HFF-Myc (cell line): ENCODE data around the gene PKP3.

Source experiments
- DNase-seq: peaks from one replicate; pipeline ENCODE4 v3.0.0-alpha.2; 2011; ENCODE audit warnings: low read depth; ENCODE audit errors: extremely low read depth
- H3K4me3 ChIP-seq: replicated peaks from 2 replicates; pipeline ENCODE4 v1.5.1; 2011; ENCODE audit warnings: low read depth, mild to moderate bottlenecking, control low read depth, low read length
- TF ChIP-seq, protein P1 (sequence below): IDR thresholded peaks from 2 replicates; pipeline ENCODE4 v1.5.1; 2012; ENCODE audit warnings: mild to moderate bottlenecking, low read depth, low read length, control low read depth; ENCODE audit errors: missing control alignments

The PKP3 gene

GRCh38 chr11:405954-406795 lies 12.2 kb downstream of the PKP3 start:
- TF ChIP-seq, protein P1, sequence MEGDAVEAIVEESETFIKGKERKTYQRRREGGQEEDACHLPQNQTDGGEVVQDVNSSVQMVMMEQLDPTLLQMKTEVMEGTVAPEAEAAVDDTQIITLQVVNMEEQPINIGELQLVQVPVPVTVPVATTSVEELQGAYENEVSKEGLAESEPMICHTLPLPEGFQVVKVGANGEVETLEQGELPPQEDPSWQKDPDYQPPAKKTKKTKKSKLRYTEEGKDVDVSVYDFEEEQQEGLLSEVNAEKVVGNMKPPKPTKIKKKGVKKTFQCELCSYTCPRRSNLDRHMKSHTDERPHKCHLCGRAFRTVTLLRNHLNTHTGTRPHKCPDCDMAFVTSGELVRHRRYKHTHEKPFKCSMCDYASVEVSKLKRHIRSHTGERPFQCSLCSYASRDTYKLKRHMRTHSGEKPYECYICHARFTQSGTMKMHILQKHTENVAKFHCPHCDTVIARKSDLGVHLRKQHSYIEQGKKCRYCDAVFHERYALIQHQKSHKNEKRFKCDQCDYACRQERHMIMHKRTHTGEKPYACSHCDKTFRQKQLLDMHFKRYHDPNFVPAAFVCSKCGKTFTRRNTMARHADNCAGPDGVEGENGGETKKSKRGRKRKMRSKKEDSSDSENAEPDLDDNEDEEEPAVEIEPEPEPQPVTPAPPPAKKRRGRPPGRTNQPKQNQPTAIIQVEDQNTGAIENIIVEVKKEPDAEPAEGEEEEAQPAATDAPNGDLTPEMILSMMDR: no peak
- peak overlapping the region; percentile 35 for H3K4me3 ChIP-seq
- DNase-seq: no peak

DNA sequence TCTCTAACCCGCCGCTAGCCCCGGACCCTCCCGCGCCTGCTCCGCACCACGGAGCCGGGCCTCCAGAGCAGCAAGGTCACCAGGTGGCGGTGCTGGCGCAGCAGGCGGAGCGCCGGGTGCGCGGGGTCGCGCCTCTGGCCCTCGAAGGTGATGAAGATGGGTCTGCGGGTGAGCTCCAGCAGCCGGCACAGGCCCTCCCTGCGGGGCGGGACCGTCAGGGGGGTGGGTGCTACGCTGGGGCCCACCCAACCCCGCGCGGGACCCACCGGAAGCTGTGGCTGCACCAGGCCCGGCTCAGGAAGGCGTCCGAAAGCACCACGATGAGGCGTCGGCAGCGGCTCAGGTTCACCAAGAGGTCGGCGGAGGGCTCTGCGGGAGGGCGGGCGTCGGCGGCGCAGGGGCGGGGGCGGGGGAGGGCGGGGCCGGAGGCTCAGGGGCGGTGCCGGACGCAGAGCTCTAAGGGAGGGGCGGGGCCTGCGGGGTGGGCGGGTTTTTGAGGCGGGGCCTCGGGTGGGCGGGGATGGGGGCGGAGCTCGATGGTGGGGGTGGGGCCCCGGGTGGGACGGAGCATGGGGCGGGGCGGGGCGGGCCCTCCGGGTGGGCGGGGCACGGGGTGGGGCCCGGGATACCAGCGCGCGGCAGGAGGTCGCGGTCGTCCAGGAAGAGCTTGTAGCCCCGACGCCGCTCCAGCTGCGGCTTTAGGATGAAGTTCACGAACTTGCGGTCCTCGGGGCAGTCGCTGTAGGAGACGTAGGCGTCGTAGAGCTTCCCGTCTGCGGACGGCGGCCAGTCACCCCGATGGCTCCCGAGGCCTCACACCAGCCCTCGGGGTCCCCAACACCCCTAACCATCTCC lies 13.0 kb downstream of the PKP3 start:
- peak overlapping the region; percentile 35 for H3K4me3 ChIP-seq
- DNase-seq: peak; percentile 44
- TF ChIP-seq, protein P1: no peak

- no peak overlapping the region for H3K4me3 ChIP-seq
- TF ChIP-seq, protein P1: no peak
- no peak for DNase-seq
Observed at GRCh38 chr11:407651-408123, 13.7 kb downstream of the PKP3 start.

- H3K4me3 ChIP-seq: no peak overlapping the region
- TF ChIP-seq, protein P1: no peak
- DNase-seq: no peak
Observed at GRCh38 chr11:408154-409007, 14.4 kb downstream of the PKP3 start.

DNA sequence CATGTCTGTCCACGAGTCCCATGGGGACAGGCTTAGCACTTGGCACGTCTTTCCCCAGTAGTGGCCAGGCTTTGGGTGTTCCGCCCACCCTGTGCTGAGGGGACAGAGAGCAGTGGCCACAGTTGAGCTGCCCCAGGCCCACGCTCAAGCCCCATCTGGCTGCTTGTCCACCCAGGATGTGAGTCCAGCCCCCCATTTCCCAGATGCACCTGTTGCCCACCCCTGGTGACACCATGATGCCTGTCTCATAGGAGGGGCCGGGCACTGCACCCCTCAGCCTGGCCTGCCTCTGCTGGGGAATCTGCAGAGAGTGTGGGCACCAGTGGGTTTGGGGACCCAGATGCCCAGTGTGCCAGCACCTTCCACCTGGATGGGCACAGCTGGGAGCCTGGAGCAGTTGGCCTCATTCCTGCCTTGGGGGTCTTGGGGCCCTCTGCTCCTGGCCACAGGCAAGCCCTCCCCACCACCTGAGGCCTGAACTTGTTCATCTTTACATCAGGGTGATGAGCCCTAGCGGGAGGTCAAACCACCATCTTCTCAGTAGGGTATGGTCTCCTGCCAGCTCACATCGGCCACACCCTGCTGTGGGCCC lies 15.1 kb downstream of the PKP3 start:
- no peak for DNase-seq
- H3K4me3 ChIP-seq: no peak overlapping the region
- TF ChIP-seq, protein P1: no peak
